ENCODE results near the gene LRP2BP. TPM values are rescaled to one million over a fixed set of nuclear protein-coding genes. Genes with fewer than 3 reads are reported as not detected.

Gene LRP2BP
- total and polyA plus RNA-seq, 9 donors: 0.77 to 5.9 (median 3.0) TPM

DNA sequence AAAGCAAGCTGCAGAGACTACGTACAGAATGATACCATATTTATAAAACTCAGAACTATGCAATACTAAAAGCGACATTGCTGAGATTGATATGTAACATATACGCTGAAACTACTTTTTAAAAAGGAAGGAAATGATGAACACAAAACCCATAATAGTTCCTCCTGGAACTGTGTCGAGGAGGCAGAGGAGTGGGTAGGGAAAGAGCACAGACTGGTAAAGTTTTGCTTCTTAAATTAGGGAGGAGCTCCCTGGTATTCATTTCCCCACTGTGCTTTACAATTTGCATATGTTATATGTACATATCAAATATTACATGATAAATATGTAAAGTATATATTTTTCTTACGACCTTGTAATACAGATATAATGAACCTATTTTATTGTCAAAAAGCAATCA, 16.1 kb upstream of the LRP2BP start:
- WGBS, 3 donors: 90 to 91% (median 90%) methylated on average over 5 of the region's 5 CpGs
- H3K27me3 ChIP-seq: no peaks in the 10 kb centered on the region
- TF ChIP-seq POLR2A (IDR thresholded peaks at IDR 0.05) (no peak), EP300 (IDR thresholded peaks at IDR 0.05) (no peak)
- TF ChIP-seq, protein P1, sequence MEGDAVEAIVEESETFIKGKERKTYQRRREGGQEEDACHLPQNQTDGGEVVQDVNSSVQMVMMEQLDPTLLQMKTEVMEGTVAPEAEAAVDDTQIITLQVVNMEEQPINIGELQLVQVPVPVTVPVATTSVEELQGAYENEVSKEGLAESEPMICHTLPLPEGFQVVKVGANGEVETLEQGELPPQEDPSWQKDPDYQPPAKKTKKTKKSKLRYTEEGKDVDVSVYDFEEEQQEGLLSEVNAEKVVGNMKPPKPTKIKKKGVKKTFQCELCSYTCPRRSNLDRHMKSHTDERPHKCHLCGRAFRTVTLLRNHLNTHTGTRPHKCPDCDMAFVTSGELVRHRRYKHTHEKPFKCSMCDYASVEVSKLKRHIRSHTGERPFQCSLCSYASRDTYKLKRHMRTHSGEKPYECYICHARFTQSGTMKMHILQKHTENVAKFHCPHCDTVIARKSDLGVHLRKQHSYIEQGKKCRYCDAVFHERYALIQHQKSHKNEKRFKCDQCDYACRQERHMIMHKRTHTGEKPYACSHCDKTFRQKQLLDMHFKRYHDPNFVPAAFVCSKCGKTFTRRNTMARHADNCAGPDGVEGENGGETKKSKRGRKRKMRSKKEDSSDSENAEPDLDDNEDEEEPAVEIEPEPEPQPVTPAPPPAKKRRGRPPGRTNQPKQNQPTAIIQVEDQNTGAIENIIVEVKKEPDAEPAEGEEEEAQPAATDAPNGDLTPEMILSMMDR (IDR thresholded peaks at IDR 0.05): no peak
- intact Hi-C loops (cut with DNase I): no loop called here
- H3K27ac ChIP-seq: no peak overlapping the region
- peaks cover 0 to 3% of the 10 kb centered on the region in 2 donors for H3K9me3 ChIP-seq
- H3K36me3 ChIP-seq: no peaks in the 10 kb centered on the region
- no peak overlapping the region for H3K4me3 ChIP-seq
- H3K4me1 ChIP-seq (ENCODE audit: insufficient read depth): no peaks in the 10 kb centered on the region
- DNase-seq: no peak

DNA sequence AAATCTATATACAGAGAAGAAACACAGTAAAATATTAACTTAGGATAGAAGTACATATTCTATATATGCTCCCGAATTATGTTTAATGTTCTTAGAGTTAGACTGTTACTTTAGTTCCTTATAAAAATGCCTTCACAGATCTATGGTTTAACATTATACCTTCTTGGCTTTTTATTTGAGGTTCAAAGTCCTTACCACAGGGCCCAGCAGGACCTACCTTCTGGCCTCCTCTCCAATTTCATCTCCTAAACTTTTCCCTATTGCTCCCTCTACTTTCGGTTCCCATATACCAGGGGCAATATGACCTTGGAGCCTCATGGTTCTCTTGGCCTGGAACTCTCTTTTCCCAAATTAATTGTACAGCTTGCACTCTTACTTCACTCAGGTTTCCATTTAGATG, 12.7 kb upstream of the LRP2BP start:
- Histone ChIP-seq H3K27ac (no peak overlapping the region), H3K4me1 (ENCODE audit: insufficient read depth) (no peaks in the 10 kb centered on the region), H3K9me3 (peaks cover 0 to 3% of the 10 kb centered on the region in 2 donors), H3K27me3 (no peaks in the 10 kb centered on the region), H3K4me3 (no peak overlapping the region), H3K36me3 (no peaks in the 10 kb centered on the region)
- DNase-seq: no peak
- TF ChIP-seq POLR2A (IDR thresholded peaks at IDR 0.05) (no peak), EP300 (IDR thresholded peaks at IDR 0.05) (no peak)
- TF ChIP-seq, protein P1 (IDR thresholded peaks at IDR 0.05): no peak
- intact Hi-C loops (cut with DNase I): no loop called here
- WGBS, 3 donors: 89 to 97% (median 95%) methylated on average over 2 of the region's 2 CpGs

DNA sequence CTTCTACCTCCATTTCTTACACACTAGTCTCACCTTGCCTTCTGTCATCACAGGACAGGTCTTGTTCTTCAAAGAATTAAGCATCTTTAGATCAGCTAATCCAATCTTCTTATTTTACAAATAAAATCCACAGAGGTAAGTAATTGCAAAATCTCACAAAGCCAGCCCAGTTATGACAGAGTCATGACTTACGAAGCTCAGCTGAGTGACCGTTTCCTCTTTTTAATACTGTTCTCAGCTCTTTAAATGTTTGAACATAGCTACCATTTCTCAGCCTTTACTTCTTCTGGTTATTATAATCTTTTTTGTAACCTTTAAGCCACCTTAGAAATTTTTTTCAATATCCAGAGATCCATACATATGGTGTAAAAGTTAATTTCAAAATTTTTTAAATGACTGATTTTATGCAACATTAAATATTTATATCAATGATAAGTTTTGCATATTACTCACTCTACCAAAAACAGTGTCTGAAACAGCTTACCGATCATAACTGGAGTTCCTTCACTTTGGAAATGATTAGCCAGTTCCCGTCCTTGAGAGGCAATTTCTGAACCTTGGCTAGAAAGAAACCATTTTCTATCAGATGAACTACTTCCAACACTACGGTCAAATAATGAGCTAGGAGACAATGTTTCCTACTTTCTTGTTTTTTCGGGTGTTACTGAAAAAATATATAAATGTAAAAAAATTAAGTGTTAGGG, 9.7 kb upstream of the LRP2BP start:
- WGBS, 3 donors: 72 to 87% (median 76%) methylated on average over 6 of the region's 6 CpGs
- H3K27ac ChIP-seq: no peak overlapping the region
- H3K4me3 ChIP-seq: no peak overlapping the region
- no peaks in the 10 kb centered on the region for H3K36me3 ChIP-seq
- intact Hi-C loops (cut with DNase I): no loop called here
- DNase-seq: no peak
- no peaks in the 10 kb centered on the region for H3K27me3 ChIP-seq
- TF ChIP-seq POLR2A (IDR thresholded peaks at IDR 0.05): no peak
- TF ChIP-seq EP300 (IDR thresholded peaks at IDR 0.05): no peak
- TF ChIP-seq, protein P1 (IDR thresholded peaks at IDR 0.05): no peak
- H3K4me1 ChIP-seq (ENCODE audit: insufficient read depth): no peaks in the 10 kb centered on the region
- H3K9me3 ChIP-seq: peaks cover 0 to 3% of the 10 kb centered on the region in 2 donors

DNA sequence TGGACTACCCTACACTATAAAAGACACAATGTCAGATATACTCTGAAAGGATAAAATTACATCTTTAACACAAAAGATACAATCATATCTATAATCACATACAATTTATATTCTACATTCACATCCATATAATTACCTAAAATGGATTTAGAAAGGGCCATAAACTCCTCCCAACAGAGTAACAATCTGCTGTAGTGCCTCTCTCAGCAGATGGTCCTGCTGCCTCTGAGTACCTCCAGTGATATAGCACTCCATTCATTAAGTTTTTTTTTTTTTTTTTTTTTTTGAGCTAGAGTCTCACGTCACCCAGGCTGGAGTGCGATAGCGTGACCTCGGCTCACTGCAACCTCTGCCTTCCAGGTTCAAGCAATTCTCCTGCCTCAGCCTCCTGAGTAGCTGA, 8.3 kb upstream of the LRP2BP start:
- H3K27me3 ChIP-seq: no peaks in the 10 kb centered on the region
- no peaks in the 10 kb centered on the region for H3K4me1 ChIP-seq (ENCODE audit: insufficient read depth)
- WGBS, 3 donors: 95 to 98% (median 97%) methylated on average over 4 of the region's 4 CpGs
- no peak for DNase-seq
- H3K4me3 ChIP-seq: no peak overlapping the region
- H3K36me3 ChIP-seq: no peaks in the 10 kb centered on the region
- H3K9me3 ChIP-seq: no peaks in the 10 kb centered on the region
- TF ChIP-seq POLR2A (IDR thresholded peaks at IDR 0.05): no peak
- TF ChIP-seq, protein P1 (IDR thresholded peaks at IDR 0.05): no peak
- TF ChIP-seq EP300 (IDR thresholded peaks at IDR 0.05): no peak
- H3K27ac ChIP-seq: no peak overlapping the region
- intact Hi-C loops (cut with DNase I): no loop called here
